NCI-H460 (cell line): ENCODE measurements around the gene ITGA7. TPM values are rescaled to one million over a fixed set of nuclear protein-coding genes. Genes with fewer than 3 reads are reported as not detected.

Experiments used
- DNase-seq: peaks from one replicate; pipeline ENCODE4 v3.0.0-alpha.2; 2016; ENCODE audit warnings: low read depth; ENCODE audit errors: extremely low read depth
- polyA plus RNA-seq: library from polyadenylated mRNA; depleted of rRNA; stranded (reverse); fragments of >200 nt; gene quantifications from 2 replicates; pipeline ENCODE4 v1.2.3, GENCODE V29; 2014; cell fraction: nucleus; rRNA removed
- total RNA-seq: library from RNA; depleted of rRNA; stranded (reverse); fragments of >200 nt; shearing (Covaris generic); gene quantifications from 2 replicates; pipeline ENCODE4 v1.2.3, GENCODE V29; 2014; rRNA removed

The ITGA7 gene, protein sequence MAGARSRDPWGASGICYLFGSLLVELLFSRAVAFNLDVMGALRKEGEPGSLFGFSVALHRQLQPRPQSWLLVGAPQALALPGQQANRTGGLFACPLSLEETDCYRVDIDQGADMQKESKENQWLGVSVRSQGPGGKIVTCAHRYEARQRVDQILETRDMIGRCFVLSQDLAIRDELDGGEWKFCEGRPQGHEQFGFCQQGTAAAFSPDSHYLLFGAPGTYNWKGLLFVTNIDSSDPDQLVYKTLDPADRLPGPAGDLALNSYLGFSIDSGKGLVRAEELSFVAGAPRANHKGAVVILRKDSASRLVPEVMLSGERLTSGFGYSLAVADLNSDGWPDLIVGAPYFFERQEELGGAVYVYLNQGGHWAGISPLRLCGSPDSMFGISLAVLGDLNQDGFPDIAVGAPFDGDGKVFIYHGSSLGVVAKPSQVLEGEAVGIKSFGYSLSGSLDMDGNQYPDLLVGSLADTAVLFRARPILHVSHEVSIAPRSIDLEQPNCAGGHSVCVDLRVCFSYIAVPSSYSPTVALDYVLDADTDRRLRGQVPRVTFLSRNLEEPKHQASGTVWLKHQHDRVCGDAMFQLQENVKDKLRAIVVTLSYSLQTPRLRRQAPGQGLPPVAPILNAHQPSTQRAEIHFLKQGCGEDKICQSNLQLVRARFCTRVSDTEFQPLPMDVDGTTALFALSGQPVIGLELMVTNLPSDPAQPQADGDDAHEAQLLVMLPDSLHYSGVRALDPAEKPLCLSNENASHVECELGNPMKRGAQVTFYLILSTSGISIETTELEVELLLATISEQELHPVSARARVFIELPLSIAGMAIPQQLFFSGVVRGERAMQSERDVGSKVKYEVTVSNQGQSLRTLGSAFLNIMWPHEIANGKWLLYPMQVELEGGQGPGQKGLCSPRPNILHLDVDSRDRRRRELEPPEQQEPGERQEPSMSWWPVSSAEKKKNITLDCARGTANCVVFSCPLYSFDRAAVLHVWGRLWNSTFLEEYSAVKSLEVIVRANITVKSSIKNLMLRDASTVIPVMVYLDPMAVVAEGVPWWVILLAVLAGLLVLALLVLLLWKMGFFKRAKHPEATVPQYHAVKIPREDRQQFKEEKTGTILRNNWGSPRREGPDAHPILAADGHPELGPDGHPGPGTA
- total RNA-seq = 0.38 and 1.2 TPM in 2 replicates
- 4.1 and 4.9 TPM in 2 replicates for polyA plus RNA-seq

- peak; percentile 23 for DNase-seq
Measured at GRCh38 chr12:55707841-55708694, at the start of gene ITGA7. Gene ITGA7, minus strand, starts transcription at chr12:55707904. Its CDS starts 222 bp downstream, at chr12:55707682.

- DNase-seq = no peak
Measured at GRCh38 chr12:55755246-55755645, 47.5 kb upstream of the ITGA7 start.

- no peak for DNase-seq
Measured at GRCh38 chr12:55748230-55748993, 40.7 kb upstream of the ITGA7 start.

DNA sequence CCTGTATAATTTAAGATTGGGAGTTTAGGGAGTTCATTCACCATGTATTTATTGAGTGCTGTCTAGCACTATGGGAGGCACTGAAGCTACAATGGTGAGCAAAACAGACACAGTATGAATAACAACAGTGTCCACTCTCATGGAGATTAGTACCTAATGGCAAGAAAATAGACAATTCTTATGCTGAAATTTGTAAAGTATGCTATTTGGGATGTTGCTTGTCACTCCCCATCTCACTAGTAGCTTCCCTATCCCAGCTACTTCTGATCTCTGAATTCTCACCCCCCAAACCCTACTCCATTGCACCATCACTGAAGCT is 39.2 kb upstream of the ITGA7 start:
- DNase-seq = no peak

DNA sequence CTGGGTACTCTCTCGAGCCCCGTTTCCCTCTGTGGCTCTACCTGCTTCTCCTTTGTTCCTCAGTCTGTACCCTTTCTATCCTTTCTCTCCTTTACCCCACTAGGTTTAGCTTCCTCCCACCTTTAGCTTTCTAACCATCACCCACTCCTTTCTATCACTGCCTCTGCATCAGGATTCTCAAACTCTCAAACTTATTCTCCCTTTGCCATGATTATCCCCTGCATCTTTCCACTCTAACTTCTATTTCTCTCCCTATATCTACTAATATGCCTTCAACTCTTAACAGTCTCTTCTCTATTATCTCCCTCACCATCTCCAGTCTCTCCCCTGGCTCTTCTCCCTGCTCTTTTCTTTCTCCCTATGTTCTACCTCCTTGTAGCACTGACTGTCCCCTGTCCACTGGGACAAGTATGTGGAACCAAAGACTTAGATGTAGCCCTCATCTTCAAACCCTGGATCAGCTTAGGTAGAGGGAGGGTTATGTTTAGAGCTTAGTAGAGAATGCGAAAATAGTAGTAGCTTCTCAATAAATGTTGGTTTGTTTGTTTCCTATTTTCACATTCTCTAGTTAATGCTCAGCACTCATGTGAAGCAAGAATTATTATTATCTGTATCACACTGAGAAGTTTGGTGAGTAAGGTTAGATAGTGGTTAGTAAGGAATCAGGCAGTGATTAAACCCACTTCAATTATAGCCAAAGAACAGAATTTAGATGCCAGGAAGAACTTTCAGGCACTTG is 38.6 kb upstream of the ITGA7 start:
- no peak for DNase-seq

DNA sequence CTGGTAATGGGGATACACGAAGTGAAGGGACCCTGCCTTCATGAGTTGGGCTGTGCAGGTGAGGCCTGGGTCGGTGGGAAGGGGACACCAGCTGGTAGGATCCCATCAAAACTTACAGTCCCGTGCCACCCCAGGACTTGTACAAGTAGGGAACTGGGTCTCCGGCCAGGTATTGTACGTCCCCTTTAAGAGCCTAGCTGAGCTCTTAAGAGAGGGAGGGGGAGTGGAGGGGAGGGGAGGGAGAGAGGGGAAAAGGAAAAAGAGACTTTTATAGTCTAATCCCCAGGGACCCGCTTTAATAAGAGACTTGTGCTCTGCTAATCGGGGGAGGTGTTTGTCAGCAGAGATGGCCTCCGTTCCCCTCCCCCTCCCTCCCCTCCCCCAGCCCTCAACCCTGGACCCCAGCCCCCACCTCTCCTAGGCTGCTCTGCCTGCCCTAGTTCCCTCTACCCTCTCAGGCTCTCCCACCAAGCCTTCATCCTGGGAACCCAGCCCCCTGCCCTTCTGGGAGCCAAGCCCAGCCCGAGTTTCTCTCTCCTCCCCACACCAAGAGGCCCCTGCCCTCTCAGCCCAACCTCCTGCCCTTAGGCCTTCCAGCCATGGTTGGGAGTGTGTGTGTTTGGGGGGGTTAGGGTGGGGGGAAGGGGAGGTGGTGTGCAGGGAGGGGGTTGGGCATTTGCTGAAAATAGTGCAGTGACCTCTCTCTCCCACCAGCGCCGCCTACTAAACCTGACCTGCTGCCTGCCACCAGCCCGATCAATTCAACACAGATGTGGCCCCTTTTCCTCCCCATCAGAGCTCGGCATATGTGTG is 37.9 kb upstream of the ITGA7 start:
- DNase-seq = no peak

DNA sequence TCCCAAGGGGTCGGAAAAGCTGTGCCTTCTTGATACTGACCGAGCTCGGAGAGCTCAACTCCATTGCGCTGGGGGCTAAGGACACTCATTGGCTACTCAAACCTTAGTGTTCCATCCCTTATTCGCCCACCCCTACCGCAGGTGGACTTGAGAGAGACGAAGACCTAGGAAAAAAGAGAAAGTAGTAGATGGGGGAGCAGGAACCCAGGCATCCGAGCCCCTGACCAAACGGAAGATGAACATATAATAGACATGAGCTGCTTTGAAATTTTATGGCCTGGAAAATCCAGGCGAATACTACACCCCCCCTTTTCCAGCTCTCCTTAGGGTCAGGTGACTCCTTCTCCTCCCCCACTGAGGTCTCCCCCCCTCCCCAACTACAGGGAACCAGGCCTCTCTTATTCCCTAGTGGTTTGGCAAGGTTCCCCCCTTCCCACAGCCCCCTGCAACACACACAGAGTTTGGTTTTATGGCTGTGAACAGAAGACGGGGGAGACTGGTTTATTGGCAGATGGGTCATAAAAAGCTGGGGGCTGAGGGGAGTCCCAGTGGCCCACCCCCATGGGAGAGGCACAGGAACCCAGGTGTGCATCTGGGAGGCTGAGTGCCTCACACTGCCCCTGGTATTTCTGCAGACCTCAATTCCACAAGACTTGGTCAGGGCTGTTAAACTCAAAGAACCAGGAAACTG is 36.8 kb upstream of the ITGA7 start:
- DNase-seq = no peak

GRCh38 chr12:55743406-55744339 is 36.0 kb upstream of the ITGA7 start:
- DNase-seq = peak; percentile 41

DNA sequence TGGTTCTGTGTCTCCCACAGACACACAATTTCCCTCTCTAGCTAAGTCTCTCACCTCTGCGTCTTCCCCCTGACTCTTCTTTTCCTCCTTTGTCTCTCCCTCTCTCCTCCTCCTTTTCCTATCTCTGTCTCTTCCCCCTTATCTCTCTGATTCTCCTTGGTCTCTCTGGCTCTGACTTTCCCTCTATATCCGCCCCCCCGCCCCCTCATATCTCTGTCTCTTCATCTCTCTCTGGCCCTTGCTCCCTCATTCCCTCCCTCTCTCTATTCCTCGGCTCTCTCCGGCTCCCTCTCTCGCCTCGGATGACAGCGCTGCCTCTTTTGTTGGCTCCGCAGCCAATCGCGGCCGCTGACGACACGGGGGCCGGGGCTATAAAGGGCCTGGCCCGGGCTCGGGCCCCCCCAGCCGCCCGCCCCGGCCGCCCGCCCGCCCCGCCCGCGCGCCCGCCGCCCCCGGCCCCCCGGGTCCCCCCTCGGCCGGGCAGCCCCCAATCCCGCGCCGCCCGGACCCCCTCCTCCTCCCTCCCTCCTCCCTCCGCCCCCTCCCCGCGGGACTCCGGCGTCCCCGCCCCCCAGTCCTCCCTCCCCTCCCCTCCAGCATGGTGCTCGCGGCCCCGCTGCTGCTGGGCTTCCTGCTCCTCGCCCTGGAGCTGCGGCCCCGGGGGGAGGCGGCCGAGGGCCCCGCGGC is 35.2 kb upstream of the ITGA7 start, which contains the start of gene GDF11:
Gene GDF11, plus strand, starts transcription at position 404 of the 687 bp plus-strand sequence. Its CDS starts 195 bp downstream, at position 599.
- peak; percentile 69 for DNase-seq

- no peak for DNase-seq
Measured at GRCh38 chr12:55741931-55742680, 34.4 kb upstream of the ITGA7 start.

DNA sequence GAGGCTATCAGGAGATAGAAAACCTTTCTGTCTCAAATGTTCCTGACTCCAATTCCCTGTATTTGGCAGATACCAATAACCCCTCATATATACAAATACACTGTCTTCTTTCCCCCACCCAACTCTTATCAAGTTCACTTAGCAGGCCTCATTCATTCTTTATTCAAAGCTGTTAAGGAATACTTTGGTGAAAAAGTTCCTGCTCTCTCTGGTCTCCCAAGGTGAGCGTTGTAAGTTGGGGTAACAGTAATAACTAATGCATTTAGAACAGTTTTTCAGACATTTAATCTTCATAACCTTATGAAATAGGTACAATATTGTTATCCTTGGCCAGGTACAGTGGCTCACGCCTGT is 31.3 kb upstream of the ITGA7 start:
- no peak for DNase-seq

DNA sequence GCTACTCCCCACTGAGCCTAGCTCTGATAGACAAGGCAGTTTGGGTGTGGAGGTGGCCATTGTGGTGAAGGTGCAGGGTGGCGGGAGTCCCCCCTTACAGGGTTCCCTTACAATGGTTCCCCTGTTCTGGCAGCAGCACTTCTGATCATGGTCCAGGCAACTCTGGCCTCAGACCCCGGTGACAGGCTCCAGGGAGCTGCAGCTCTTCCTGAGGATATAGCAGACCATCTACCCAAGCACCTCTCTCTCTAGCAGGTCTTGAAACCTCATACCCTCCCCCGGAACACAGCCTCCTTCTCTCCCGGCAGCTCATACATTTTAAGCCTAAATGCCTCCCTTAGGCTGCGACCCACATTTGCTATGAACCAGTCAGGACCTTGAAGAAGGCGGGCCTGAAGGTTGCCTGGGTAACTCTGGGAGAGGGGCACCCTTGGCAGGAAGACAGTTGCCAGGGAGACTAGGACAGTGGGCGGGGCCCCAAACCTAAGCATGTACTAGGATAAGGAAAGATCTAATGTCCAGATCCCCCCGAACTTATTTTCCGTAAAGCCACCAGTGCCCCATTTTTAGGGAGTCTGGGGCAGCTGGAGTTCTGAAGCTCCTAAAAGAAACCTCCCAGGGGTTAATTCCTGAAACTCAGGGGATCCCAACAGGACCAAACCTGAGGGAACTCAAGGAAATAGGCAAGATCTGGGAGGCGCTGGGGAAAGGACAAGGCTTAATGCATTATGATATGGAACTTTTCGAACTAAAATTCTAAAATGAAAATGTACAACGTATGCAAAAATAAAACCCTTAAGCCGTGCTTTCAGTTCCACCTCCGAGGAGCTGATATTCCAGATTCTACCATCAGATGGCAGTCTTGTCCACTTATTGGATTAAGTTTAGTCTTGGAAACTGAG is 30.7 kb upstream of the ITGA7 start:
- DNase-seq = peak; percentile 83

GRCh38 chr12:55737581-55738122 is 29.9 kb upstream of the ITGA7 start:
- no peak for DNase-seq
